NCI-H2171 treated with DMSO at 0.1 percent for 48 hours (cell line): ENCODE data around the gene SLC25A5.
A peak's percentile ranks its signal among the peaks of the same experiment; 100 is the strongest.
"Not testable (repeated sequence)": the region's sequence is repeated elsewhere in the genome, so short reads cannot be mapped to it uniquely, and the experiment has no call there.

Source experiments
- DNase-seq: peaks from one replicate; lab custom pipeline; 2025; lab: John Stamatoyannopoulos, UW

SLC25A5 gene

GRCh38 chrX:119467842-119468550 lies at the start of gene SLC25A5:
TSS of gene SLC25A5 (plus strand) at chrX:119468444. CDS start at chrX:119468516, 72 bp downstream.
- peak; percentile 74 for DNase-seq

DNA sequence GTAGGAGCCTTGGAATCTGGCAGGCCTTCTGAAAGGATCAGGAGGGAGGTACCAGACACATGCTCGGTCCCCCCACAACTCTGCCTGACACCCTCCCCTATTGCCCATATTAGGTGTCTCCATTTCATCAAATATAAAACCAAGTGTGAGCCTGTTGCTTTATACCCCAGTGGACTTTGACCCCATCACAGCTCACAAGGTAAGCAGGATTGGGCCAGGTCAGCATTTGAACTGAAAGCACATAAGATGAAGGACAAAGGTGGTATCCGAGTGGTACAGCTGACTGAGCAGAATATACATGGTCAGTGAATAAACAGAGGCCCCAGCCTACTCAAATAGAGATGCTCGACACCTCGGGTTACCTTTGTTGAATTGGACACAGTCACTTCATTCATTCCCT lies 49.1 kb upstream of the SLC25A5 start:
- DNase-seq, result no peak

- no peak for DNase-seq
These were observed 48.3 kb upstream of the SLC25A5 start for GRCh38 chrX:119419898-119420297.

GRCh38 chrX:119421016-119421705 lies 47.1 kb upstream of the SLC25A5 start:
- no peak for DNase-seq

DNA sequence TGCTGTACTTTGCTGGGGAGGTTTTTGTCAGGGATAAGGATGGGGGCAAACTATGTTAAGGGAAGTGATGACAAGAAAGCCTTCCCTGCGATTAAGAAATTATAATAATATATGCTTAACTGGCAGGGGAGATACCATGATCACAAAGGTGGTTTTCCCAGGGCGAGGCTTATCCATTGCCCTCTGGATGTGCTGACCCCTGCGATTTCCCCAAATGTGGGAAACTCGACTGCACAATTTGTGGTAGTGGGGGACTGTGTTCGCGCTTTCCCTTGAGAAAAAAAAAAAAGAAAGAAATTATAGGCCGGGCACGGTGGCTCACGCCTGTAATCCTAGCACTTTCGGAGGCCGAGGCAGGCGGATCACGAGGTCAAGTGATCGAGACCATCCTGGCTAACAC lies 44.6 kb upstream of the SLC25A5 start:
- DNase-seq, result no peak

DNA sequence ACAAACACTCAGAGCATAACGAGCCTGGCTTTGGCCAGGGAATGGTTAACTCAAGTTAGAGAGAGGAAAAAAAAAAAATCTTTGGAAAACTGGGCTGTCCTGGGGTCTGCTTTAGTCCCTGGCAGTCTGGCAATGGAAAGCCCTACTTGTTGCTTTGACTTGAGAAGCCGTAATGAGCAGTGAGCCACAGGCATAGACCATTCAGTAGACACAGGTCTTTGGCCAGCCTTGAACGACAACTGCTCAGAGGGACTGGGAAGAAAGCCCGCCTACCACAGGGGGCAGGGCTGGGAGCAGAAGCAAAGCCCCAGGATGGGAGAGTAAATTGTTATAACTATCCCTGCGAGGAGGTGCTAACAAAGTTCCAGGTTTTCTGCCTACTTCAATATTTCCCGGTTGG lies 43.2 kb upstream of the SLC25A5 start:
- no peak for DNase-seq

DNA sequence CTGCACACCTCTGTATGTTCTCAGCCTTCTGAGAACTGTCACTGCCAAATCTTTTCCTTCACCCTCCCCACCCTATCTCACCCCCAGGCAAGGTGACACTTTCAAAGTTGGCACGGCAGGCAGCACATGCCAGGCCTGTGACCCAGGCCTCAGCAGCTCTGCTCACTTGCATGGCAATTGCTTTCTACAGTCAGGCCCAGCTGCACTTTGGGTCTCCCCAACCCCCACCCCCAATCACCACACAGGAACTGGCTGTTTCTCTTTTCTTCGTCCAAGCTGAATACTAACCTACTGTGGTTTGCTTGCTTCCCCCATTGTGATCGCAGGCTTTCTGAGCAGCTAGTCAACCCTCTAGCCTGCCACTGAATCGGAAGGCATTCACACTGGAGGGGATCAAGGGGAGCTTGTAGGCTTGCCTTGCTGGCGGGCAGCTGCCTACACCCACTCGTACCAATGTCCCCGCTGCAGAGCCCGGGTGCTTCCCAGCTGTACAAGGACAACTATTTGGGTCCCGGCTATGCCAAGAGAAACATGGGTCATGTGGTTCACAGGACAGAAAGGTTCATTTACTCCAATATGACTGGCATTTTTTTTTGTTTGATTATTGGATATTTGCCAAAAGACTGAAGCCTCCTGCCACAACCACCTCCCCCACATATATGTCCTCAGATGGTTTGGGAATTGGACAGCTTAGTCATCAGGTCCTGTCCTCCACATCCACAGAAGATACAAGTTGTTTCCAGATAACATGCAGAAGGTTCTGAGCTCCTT lies 41.0 kb upstream of the SLC25A5 start:
- DNase-seq, result no peak

GRCh38 chrX:119427795-119428185 lies 40.5 kb upstream of the SLC25A5 start:
- DNase-seq, result no peak

DNA sequence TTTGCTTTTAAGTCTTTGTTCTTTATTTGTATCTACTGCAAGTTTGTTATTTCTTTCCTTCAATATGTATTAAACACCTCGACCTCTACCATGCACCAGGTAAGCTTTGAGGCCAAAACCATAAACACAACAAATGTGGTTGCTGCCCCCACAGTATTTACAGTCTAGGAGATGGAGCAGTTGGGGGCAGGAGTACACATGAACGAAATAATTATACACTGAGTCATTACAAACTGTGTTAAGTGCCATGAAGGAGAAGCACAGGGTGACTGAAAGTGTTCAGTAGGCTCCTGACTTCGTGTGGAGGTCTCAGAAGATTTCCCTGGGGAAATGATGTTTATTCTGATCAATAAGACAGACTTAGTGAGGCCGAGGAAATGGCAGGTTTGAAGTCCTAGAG lies 38.8 kb upstream of the SLC25A5 start:
- DNase-seq, result no peak

GRCh38 chrX:119441295-119441694 lies 26.9 kb upstream of the SLC25A5 start:
- not testable (repeated sequence) for DNase-seq

- no peak for DNase-seq
These were observed 26.0 kb upstream of the SLC25A5 start for GRCh38 chrX:119442286-119442685.

GRCh38 chrX:119453202-119453601 lies 15.0 kb upstream of the SLC25A5 start:
- DNase-seq, result no peak

DNA sequence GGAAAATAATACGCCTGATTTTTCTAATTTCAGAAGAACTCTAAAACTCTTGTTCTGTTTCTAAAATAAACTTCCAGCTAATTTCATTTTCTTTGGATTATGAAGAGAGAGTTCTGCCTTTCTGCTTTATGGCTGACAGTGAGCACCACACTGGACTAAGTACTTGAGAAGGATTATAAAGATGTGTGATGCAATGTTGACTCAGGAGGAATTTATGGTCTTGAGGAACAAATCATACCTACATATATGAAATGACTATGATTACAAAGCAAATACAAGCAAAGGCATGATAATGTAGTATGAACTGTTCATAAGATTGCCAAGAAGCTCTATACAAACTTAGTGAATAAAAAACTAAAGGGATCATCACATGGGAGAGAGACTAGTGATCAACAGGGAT lies 13.0 kb upstream of the SLC25A5 start:
- DNase-seq, result no peak

DNA sequence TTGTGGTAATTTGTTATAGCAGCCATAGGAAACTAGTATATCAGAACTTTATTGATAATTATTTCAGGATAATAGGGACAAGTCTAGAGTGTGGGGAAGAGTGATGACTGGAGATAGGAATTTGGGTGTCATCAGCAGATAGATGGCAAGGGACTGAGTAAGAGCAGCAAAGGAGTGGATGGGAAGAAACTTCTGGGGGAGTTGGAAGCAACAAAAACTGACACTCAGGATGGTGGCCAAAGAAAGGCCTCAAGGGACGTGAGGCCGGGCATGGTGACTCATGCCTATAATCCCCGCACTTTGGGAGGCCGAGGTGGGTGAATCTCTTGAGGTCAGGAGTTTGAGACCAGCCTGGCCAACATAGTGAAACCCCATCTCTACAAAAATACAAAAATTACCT lies 9.1 kb upstream of the SLC25A5 start:
- no peak for DNase-seq

GRCh38 chrX:119465555-119465954 lies 2.7 kb upstream of the SLC25A5 start:
- no peak for DNase-seq

DNA sequence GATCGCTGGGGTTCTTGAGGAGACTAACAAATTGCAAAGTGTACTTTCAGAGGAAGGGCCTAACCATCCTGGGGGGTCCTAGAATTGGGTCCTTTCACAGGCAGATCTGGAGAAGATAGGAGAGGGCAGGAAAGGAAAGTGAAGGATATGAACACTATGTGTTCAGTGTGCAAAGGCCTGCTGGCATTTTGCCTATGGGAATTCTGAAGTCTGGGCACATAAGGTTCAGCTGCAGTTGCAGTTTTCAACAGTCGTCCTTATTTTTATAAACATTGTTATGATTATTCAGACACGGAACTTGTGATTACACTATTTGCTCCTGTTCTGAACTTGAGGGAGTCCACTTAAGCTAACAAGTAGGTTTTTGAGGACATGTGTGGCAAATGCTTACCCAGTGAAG lies 1.3 kb upstream of the SLC25A5 start:
- no peak for DNase-seq

DNA sequence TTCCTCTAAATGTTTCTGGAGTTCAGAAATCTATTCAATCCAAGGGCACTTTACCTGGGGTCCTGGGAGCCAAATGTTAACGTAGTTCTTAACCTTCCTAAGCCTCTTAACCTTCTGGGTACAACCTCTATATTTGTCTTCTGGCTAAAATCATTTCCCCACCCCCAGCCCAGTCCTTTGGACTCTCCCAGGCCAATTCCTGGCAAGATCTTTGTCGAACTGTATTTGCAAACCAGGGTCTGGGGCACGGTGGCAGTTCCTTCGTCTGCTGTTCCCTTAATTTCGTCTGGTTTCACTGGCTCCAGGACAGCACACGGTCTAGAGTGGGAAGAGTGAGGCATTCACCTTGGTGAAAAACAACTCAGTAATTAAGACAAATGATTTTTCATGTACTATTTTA lies 811 bp upstream of the SLC25A5 start:
- no peak for DNase-seq

DNA sequence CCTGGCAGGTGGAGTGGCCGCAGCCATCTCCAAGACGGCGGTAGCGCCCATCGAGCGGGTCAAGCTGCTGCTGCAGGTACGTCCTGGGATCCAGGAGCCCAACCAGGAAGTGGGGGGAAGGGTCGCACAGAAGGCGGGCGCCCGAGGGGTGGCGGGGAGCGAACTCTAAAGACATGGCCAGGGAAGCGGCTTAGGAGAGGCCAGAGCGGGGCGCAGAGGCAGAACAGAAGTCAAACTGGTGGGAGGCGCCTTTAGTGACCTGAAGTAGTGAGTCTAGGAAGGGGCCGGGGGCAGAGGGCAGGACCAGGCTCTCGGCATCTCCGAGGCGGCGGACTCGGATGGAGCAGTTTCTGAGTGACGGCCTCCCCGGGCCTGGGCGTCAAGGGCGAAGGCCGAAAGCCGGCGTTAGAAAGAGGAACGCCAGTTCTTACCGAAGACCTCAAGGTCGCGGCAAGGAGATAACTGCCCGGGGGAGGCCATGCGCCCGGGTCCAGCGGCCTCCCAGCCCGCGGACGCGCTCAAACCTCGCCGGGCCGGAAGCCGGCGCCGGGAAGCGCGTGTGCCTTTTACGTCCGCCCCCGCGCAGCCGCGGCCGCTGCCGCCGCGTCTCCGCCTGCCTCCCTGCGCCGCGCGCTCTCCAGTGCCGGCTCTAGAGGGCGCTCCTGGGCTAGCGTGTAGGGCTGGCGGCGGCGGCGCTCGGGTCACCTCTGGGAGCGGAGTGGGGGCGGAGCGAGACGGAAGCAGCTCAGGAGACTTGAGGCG lies 488 bp downstream of the SLC25A5 start:
- DNase-seq, result peak; percentile 69

DNA sequence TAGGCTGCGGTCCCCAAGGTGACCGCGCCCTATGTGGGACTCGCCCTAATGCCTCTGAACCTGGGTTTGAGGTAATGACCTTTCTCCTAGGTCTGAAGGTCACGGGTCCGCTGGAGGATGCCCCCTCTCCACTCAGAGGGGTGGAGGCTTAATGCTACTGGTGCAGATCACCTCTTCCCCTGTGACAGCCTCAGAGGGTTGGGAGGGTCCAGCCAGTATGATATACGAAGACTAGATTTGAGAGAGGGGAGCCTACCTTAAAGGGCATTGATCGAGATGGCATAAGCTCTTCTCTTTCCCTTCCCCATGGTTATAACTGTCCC lies 1.0 kb downstream of the SLC25A5 start:
- DNase-seq, result no peak

GRCh38 chrX:119474615-119475388 lies 6.6 kb downstream of the SLC25A5 start:
- DNase-seq, result no peak

DNA sequence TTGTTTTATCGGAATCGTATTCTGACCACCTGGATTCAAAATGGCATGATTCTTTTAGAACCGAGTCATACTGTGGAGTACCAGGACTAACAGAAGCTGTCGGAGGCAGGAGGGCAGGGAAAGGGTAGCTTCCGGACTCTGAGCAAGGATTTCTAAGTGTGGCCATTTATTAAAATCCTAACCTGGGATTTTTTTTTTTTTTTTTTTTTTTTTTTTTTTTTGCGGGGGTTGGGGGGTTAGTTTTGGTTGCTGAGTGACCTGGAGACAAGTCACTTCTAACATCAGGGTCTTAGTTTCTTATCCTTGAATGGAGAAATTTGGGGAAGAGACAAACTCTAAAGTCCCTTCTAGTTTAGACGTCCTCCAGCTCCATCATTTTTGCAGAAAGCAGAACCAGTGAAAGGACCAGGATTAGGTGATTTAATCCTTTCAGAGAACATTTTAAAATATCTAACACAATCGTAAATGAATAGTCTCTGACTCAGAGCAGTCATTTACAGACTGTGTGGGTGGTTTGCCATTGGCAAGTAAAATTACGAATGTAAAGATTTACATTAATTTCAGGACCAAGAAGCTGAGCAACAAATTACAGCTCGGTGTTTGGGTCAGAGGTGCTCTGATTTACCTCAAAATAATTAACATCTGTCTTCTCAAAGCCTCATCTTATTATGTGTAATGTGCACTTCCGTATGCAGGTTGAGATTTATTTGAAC lies 7.3 kb downstream of the SLC25A5 start:
- DNase-seq, result no peak
